CD14-positive monocyte (primary cell): ENCODE results near the gene MRRF. TPM values are rescaled to one million over a fixed set of nuclear protein-coding genes. Genes with fewer than 3 reads are reported as not detected.

Experiments
- DNase-seq, 3 donors: peaks; one replicate each; pipeline ENCODE4 v3.0.0-alpha.2; 2011 to 2022
- H2AFZ ChIP-seq: 2 replicates; pipeline ENCODE4 v1.6.0; 2012; ENCODE audit warnings: mild to moderate bottlenecking, low read depth, low read length, inconsistent platforms; ENCODE audit not compliant: insufficient read depth, poor library complexity, severe bottlenecking
- H3K27ac ChIP-seq, 2 donors: 1 replicate in 1 of 2; 2 replicates in 1 of 2; pipeline ENCODE4 v1.5.1; 2012 to 2013; ENCODE audit warnings: low read length in 2 of 2, control low read depth in 1 of 2, inconsistent platforms in 1 of 2, low read depth in 1 of 2, mild to moderate bottlenecking in 1 of 2
- H3K27me3 ChIP-seq, 2 donors: one replicate each; pipeline versions ENCODE4 v1.6.0 to v1.6.1; 2011 to 2013; ENCODE audit warnings: low read length in 2 of 2; ENCODE audit not compliant: control insufficient read depth in 2 of 2, insufficient read depth in 2 of 2
- H3K36me3 ChIP-seq, 2 donors: replicated peaks in 1 of 2; 1 replicate in 1 of 2; 2 replicates in 1 of 2; pipeline versions ENCODE4 v1.5.1 to v1.6.1; 2012 to 2013; ENCODE audit warnings: low read length in 2 of 2, control low read depth in 1 of 2, inconsistent platforms in 1 of 2, mild to moderate bottlenecking in 1 of 2; ENCODE audit not compliant: insufficient read depth in 2 of 2, control insufficient read depth in 1 of 2
- H3K4me1 ChIP-seq, 2 donors: 1 replicate in 1 of 2; 2 replicates in 1 of 2; pipeline versions ENCODE4 v1.5.1 to v1.6.1; 2012 to 2013; ENCODE audit warnings: low read length in 2 of 2, control low read depth in 1 of 2, inconsistent platforms in 1 of 2, mild to moderate bottlenecking in 1 of 2, moderate library complexity in 1 of 2; ENCODE audit not compliant: insufficient read depth in 2 of 2, control insufficient read depth in 1 of 2
- H3K4me2 ChIP-seq: replicated peaks from 2 replicates; pipeline ENCODE3; 2012; ENCODE audit warnings: low read length, moderate library complexity, mild to moderate bottlenecking; ENCODE audit not compliant: poor library complexity, severe bottlenecking; ENCODE audit errors: extremely low read depth
- H3K4me3 ChIP-seq, 3 experiments: fragments of 200-600 bp in 1 of 3; sonication (generic) in 1 of 3; replicated peaks in 1 of 3; 1 replicate in 2 of 3; 2 replicates in 1 of 3; pipeline ENCODE4 v1.5.1; 2011 to 2013; ENCODE audit warnings: low read length in 3 of 3, mild to moderate bottlenecking in 3 of 3, control low read depth in 2 of 3, low read depth in 2 of 3, inconsistent platforms in 1 of 3, moderate library complexity in 1 of 3
- H3K79me2 ChIP-seq: 2 replicates; pipeline ENCODE4 v1.6.0; 2012; ENCODE audit warnings: mild to moderate bottlenecking, control low read depth, inconsistent platforms, low read length, moderate library complexity; ENCODE audit not compliant: insufficient read depth
- H3K9ac ChIP-seq: 2 replicates; pipeline ENCODE4 v1.6.0; 2017; ENCODE audit warnings: low read length, mild to moderate bottlenecking; ENCODE audit not compliant: insufficient read depth, poor library complexity, severe bottlenecking
- H3K9me3 ChIP-seq, 2 donors: replicated peaks in 1 of 2; 1 replicate in 1 of 2; 2 replicates in 1 of 2; pipeline versions ENCODE4 v1.5.1 to v1.6.1; 2012 to 2013; ENCODE audit warnings: low read length in 2 of 2, control low read depth in 1 of 2; ENCODE audit not compliant: control insufficient read depth in 1 of 2, insufficient read depth in 1 of 2
- H4K20me1 ChIP-seq: 2 replicates; pipeline ENCODE4 v1.6.0; 2012; ENCODE audit warnings: mild to moderate bottlenecking, low read length, control low read depth, moderate library complexity; ENCODE audit not compliant: insufficient read depth
- H3K27ac Mint-ChIP-seq, 7 donors: one replicate each; pipeline ENCODE4 v1.8.0; 2020; ENCODE audit warnings: mild to moderate bottlenecking in 7 of 7, mixed read lengths in 7 of 7, moderate library complexity in 6 of 7, inconsistent platforms in 2 of 7
- H3K27me3 Mint-ChIP-seq, 3 donors: one replicate each; pipeline ENCODE4 v1.8.0; 2021 to 2022; ENCODE audit warnings: low read depth in 3 of 3, mild to moderate bottlenecking in 3 of 3, mixed read lengths in 3 of 3, moderate library complexity in 3 of 3, inconsistent platforms in 1 of 3
- H3K36me3 Mint-ChIP-seq, 2 donors: one replicate each; pipeline ENCODE4 v1.8.0; 2020; ENCODE audit warnings: mixed read lengths in 2 of 2, inconsistent platforms in 1 of 2, mild to moderate bottlenecking in 1 of 2
- H3K4me1 Mint-ChIP-seq: one replicate; pipeline ENCODE4 v1.8.0; 2020; ENCODE audit warnings: mild to moderate bottlenecking, mixed read lengths
- H3K4me3 Mint-ChIP-seq, 2 donors: one replicate each; pipeline ENCODE4 v1.8.0; 2020; ENCODE audit warnings: mild to moderate bottlenecking in 2 of 2, mixed read lengths in 2 of 2, moderate library complexity in 1 of 2
- H3K9me3 Mint-ChIP-seq, 7 donors: one replicate each; pipeline ENCODE4 v1.8.0; 2020 to 2022; ENCODE audit warnings: mixed read lengths in 7 of 7, mild to moderate bottlenecking in 6 of 7, moderate library complexity in 6 of 7, inconsistent platforms in 2 of 7
- WGBS: methylation state at CpG from one replicate; pipeline ENCODE4 v1.1.5; 2013; ENCODE audit warnings: missing lambda C conversion rate; ENCODE audit not compliant: insufficient coverage; 5-methylcytosine and 5-hydroxymethylcytosine counted together
- intact Hi-C, 2 donors: fragments of 100-400 bp; cut with micrococcal nuclease; formaldehyde crosslinking; loops; one replicate each; pipeline versions ENCODE4 v1.15.0 to v1.15.1; 2023
- polyA plus RNA-seq, 3 donors: library from polyadenylated mRNA; depleted of rRNA in 1 of 3; unstranded in 2 of 3; stranded (reverse) in 1 of 3; fragments of 300-500 nt in 2 of 3; fragments of >200 nt in 1 of 3; fragmentation: Illumina TruSeq in 2 of 3; gene quantifications; 1 replicate in 2 of 3; 2 replicates in 1 of 3; pipeline ENCODE4 v1.2.3, GENCODE V29; 2012 to 2021
- TF ChIP-seq, protein P1 (sequence below): fragments of 200-600 bp; IDR thresholded peaks from one replicate; pipeline ENCODE4 v1.8.0; 2022; ENCODE audit warnings: antibody characterized with exemption, mild to moderate bottlenecking

Gene MRRF
- polyA plus RNA-seq, 3 donors: 16.0 to 34.4 (median 16.2) TPM

DNA sequence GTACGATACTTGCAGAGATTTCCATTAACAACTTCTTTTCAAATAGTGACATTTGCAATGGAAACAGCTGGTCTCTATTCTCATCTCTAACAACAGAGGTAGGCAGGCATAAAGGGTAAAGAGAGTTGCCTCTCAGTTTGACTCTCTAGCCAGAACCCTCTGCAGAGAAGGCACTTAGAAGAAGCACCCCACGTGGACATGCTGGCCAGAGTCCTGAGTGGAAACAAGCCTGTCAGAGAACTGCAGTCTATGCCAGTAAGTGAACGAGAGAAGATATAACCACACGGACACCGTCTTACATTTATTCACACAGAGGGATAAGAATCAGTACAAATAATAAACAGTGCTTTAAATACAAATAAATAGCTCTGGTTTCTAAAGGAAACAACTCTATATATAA is 25.0 kb upstream of the MRRF start:
- Mint-ChIP-seq H3K27me3 (peaks cover 0 to under 1% (median 0%) of the 10 kb centered on the region in 3 donors), H3K36me3 (peaks cover 62% of the 10 kb centered on the region in 2 donors), H3K4me1 (no peaks in the 10 kb centered on the region), H3K9me3 (no peaks in the 10 kb centered on the region), H3K4me3 (no peak overlapping the region), H3K27ac (no peak overlapping the region)
- Histone ChIP-seq H2AFZ (no peak overlapping the region), H3K9ac (no peak overlapping the region), H3K4me3 (no peak overlapping the region), H3K36me3 (peaks cover 56 to 65% of the 10 kb centered on the region in 2 donors), H3K27me3 (no peaks in the 10 kb centered on the region), H3K9me3 (no peaks in the 10 kb centered on the region), H3K4me2 (no peak overlapping the region), H3K4me1 (no peaks in the 10 kb centered on the region), H4K20me1 (no peaks in the 10 kb centered on the region), H3K79me2 (no peaks in the 10 kb centered on the region), H3K27ac (no peak overlapping the region)
- 100% methylated on average over 1 of the region's 5 CpGs for WGBS
- DNase-seq: no peak
- TF ChIP-seq, protein P1, sequence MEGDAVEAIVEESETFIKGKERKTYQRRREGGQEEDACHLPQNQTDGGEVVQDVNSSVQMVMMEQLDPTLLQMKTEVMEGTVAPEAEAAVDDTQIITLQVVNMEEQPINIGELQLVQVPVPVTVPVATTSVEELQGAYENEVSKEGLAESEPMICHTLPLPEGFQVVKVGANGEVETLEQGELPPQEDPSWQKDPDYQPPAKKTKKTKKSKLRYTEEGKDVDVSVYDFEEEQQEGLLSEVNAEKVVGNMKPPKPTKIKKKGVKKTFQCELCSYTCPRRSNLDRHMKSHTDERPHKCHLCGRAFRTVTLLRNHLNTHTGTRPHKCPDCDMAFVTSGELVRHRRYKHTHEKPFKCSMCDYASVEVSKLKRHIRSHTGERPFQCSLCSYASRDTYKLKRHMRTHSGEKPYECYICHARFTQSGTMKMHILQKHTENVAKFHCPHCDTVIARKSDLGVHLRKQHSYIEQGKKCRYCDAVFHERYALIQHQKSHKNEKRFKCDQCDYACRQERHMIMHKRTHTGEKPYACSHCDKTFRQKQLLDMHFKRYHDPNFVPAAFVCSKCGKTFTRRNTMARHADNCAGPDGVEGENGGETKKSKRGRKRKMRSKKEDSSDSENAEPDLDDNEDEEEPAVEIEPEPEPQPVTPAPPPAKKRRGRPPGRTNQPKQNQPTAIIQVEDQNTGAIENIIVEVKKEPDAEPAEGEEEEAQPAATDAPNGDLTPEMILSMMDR: no peak
- intact Hi-C loops: no loop called here

DNA sequence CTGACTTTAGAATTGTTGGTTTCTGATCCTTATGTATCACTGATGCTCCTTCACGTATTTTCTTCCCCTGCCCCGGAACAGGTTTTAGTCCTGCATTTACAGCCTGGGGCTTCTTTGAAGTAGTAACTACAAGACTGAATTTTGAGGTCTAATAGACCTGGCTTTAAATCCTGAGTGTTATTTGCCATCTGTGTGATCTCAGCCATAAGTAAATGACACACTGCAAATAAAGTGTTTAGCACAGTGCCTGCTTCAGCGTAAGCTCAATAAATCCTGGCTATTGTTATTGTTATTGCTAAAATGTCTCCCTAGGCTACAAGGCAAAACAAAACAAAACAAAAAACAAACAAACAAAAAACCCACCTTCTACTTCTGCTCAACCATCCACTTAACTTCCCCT is 20.3 kb upstream of the MRRF start:
- Mint-ChIP-seq H3K27ac (peak overlapping the region in 1 of 7 donors; percentile 23), H3K27me3 (no peaks in the 10 kb centered on the region), H3K4me1 (no peaks in the 10 kb centered on the region), H3K9me3 (no peaks in the 10 kb centered on the region), H3K36me3 (peaks cover 82 to 89% of the 10 kb centered on the region in 2 donors), H3K4me3 (no peak overlapping the region)
- Histone ChIP-seq H3K4me1 (no peaks in the 10 kb centered on the region), H3K36me3 (peaks cover 93 to 100% of the 10 kb centered on the region in 2 donors), H3K27me3 (no peaks in the 10 kb centered on the region), H2AFZ (no peak overlapping the region), H3K4me3 (no peak overlapping the region), H3K79me2 (no peaks in the 10 kb centered on the region), H3K9ac (no peak overlapping the region), H3K4me2 (no peak overlapping the region), H4K20me1 (peaks cover 6% of the 10 kb centered on the region), H3K27ac (no peak overlapping the region), H3K9me3 (no peaks in the 10 kb centered on the region)
- no peak for DNase-seq
- intact Hi-C loops: no loop called here
- WGBS: 100% methylated on average over 1 of the region's 3 CpGs
- TF ChIP-seq, protein P1: no peak
